ENCODE measurements around the gene FLNB.
"Not testable (repeated sequence)": the region's sequence is repeated elsewhere in the genome, so short reads cannot be mapped to it uniquely, and the experiment has no call there.

FLNB gene

GRCh38 chr3:58049143-58049785 lies 41.0 kb downstream of the FLNB start:
- H3K27ac ChIP-seq (ENCODE audit: low read depth, low read length) = peak overlapping the region; percentile 96
- H3K4me1 ChIP-seq (ENCODE audit: insufficient read depth, low read length) = peaks cover 45% of the 10 kb centered on the region

DNA sequence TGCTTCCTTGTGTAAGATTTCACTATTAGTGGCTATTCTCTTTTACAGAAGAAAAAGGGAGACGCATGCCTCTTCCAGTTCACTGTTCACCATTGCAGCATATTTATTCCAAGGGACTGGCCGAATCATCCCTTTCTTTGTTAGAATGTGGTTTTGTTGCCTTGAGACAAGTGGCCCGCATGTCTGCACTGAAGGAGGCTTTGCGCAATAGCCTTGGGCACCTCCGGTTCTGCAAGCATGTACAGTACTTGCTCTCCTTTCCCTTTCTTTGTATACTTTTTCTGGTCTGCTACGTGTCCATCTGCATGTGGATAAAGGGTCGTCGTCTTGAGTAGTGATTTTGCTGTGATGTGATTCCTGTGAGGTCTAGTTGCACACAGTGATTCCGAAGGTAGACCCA lies 43.0 kb downstream of the FLNB start:
- Histone ChIP-seq H3K4me1 (ENCODE audit: insufficient read depth, low read length) (peaks cover 44% of the 10 kb centered on the region), H3K27me3 (ENCODE audit: insufficient read depth, low read length) (no peaks in the 10 kb centered on the region), H3K36me3 (ENCODE audit: insufficient read depth, low read length) (no peaks in the 10 kb centered on the region), H3K9ac (ENCODE audit: low read depth, low read length) (0 out of 2 replicates have a peak overlapping the region, but pooled peaks have one; percentile 25), H3K9me3 (ENCODE audit: insufficient read depth, low read depth, low read length) (no peaks in the 10 kb centered on the region), H3K4me3 (ENCODE audit: low read length) (no peak overlapping the region), H3K27ac (ENCODE audit: low read depth, low read length) (0 out of 2 replicates have a peak overlapping the region, but pooled peaks have one; percentile 2)
- 77% methylated on average over 8 of the region's 9 CpGs for WGBS

More at GRCh38 chr3:58049143-58049785, 41.0 kb downstream of the FLNB start:
- Histone ChIP-seq H3K4me3 (ENCODE audit: low read length) (no peak overlapping the region), H3K9ac (ENCODE audit: low read depth, low read length) (peak overlapping the region; percentile 64), H3K9me3 (ENCODE audit: insufficient read depth, low read depth, low read length) (no peaks in the 10 kb centered on the region), H3K36me3 (ENCODE audit: insufficient read depth, low read length) (no peaks in the 10 kb centered on the region), H3K27me3 (ENCODE audit: insufficient read depth, low read length) (no peaks in the 10 kb centered on the region)
- WGBS = 55% methylated on average over 8 of the region's 10 CpGs

DNA sequence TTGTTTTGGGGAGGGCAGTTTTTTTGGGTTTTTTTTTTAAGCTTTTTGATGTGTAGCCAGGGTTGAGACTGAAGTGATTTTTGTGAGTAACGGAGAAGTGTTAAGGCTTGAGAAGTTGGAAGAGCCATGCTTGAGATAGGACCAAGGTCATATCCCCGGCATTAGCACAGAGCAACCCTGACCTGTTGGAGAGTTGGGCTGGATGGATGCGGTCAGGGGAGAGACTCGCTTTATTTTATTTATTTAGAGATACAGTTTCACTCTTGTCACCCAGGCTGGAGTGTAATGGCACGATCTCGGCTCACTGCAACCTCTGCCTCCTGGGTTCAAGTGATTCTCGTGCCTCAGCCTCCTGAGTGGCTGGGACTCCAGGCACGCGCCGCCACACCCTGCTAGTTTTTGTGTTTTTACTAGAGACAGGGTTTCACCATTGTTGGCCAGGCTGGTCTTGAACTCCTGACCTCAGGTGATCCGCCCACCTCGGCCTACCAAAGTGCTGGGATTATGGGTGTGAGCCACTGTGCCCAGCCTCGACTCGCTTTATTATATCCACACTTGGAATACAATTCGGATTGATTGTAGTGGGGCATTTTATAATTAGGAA lies 43.5 kb downstream of the FLNB start:
- Histone ChIP-seq H3K4me1 (ENCODE audit: insufficient read depth, low read length) (peaks cover 44% of the 10 kb centered on the region), H3K27ac (ENCODE audit: low read depth, low read length) (0 out of 2 replicates have a peak overlapping the region, but pooled peaks have one; percentile 3)
- not testable (repeated sequence) for H3K9me3 ChIP-seq (ENCODE audit: insufficient read depth, low read depth, low read length); H3K27me3 ChIP-seq (ENCODE audit: insufficient read depth, low read length); H3K4me3 ChIP-seq (ENCODE audit: low read length); H3K9ac ChIP-seq (ENCODE audit: low read depth, low read length); H3K36me3 ChIP-seq (ENCODE audit: insufficient read depth, low read length)
- 90% methylated on average over 14 of the region's 15 CpGs for WGBS

GRCh38 chr3:58052373-58053273 lies 44.4 kb downstream of the FLNB start:
- Histone ChIP-seq H3K27ac (ENCODE audit: low read depth, low read length) (0 out of 2 replicates have a peak overlapping the region, but pooled peaks have one; percentile 3), H3K4me1 (ENCODE audit: insufficient read depth, low read length) (peaks cover 44% of the 10 kb centered on the region), H3K9ac (ENCODE audit: low read depth, low read length) (no peak overlapping the region), H3K36me3 (ENCODE audit: insufficient read depth, low read length) (no peaks in the 10 kb centered on the region), H3K27me3 (ENCODE audit: insufficient read depth, low read length) (no peaks in the 10 kb centered on the region), H3K9me3 (ENCODE audit: insufficient read depth, low read depth, low read length) (no peaks in the 10 kb centered on the region), H3K4me3 (ENCODE audit: low read length) (no peak overlapping the region)
- 73% methylated on average over 8 of the region's 8 CpGs for WGBS

- Histone ChIP-seq H3K27me3 (ENCODE audit: insufficient read depth, low read length) (no peaks in the 10 kb centered on the region), H3K27ac (ENCODE audit: low read depth, low read length) (no peak overlapping the region), H3K9me3 (ENCODE audit: insufficient read depth, low read depth, low read length) (no peaks in the 10 kb centered on the region), H3K36me3 (ENCODE audit: insufficient read depth, low read length) (no peaks in the 10 kb centered on the region), H3K4me1 (ENCODE audit: insufficient read depth, low read length) (peaks cover 33% of the 10 kb centered on the region), H3K9ac (ENCODE audit: low read depth, low read length) (no peak overlapping the region), H3K4me3 (ENCODE audit: low read length) (no peak overlapping the region)
Measured at GRCh38 chr3:58054652-58055051, 46.4 kb downstream of the FLNB start.

DNA sequence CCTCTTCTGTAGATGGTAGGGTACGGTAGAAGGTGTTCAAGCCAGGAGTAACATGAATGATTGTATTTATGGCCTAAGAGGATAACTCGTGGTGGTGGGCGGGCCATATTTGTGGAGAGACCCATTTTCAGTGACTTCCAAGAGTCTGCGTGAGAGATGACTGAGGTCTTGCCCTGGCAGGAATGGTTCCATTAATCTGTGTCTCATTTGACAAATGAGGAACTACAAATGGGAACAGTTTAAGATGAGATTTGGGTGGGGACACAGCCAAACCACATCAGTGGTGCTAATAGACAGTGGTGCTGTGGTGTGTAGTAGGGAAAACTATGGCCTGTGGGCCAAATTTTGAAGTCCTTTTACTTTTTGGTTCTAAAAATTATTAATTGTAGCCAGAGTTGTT lies 47.1 kb downstream of the FLNB start:
- H3K4me1 ChIP-seq (ENCODE audit: insufficient read depth, low read length) = peaks cover 31% of the 10 kb centered on the region

GRCh38 chr3:58055891-58056290 lies 47.7 kb downstream of the FLNB start:
- 97% methylated on average over 4 of the region's 5 CpGs for WGBS
- not testable (repeated sequence) for H3K27ac ChIP-seq (ENCODE audit: low read depth, low read length); H3K9ac ChIP-seq (ENCODE audit: low read depth, low read length); H3K9me3 ChIP-seq (ENCODE audit: insufficient read depth, low read depth, low read length); H3K27me3 ChIP-seq (ENCODE audit: insufficient read depth, low read length); H3K36me3 ChIP-seq (ENCODE audit: insufficient read depth, low read length); H3K4me3 ChIP-seq (ENCODE audit: low read length)
- H3K4me1 ChIP-seq (ENCODE audit: insufficient read depth, low read length) = peaks cover 29% of the 10 kb centered on the region

More for the DNA sequence above, 47.1 kb downstream of the FLNB start:
- Histone ChIP-seq H3K9ac (ENCODE audit: low read depth, low read length) (no peak overlapping the region), H3K27me3 (ENCODE audit: insufficient read depth, low read length) (no peaks in the 10 kb centered on the region), H3K9me3 (ENCODE audit: insufficient read depth, low read depth, low read length) (no peaks in the 10 kb centered on the region), H3K27ac (ENCODE audit: low read depth, low read length) (no peak overlapping the region), H3K36me3 (ENCODE audit: insufficient read depth, low read length) (no peaks in the 10 kb centered on the region), H3K4me3 (ENCODE audit: low read length) (no peak overlapping the region)
- WGBS = 94% methylated on average over 4 of the region's 4 CpGs

DNA sequence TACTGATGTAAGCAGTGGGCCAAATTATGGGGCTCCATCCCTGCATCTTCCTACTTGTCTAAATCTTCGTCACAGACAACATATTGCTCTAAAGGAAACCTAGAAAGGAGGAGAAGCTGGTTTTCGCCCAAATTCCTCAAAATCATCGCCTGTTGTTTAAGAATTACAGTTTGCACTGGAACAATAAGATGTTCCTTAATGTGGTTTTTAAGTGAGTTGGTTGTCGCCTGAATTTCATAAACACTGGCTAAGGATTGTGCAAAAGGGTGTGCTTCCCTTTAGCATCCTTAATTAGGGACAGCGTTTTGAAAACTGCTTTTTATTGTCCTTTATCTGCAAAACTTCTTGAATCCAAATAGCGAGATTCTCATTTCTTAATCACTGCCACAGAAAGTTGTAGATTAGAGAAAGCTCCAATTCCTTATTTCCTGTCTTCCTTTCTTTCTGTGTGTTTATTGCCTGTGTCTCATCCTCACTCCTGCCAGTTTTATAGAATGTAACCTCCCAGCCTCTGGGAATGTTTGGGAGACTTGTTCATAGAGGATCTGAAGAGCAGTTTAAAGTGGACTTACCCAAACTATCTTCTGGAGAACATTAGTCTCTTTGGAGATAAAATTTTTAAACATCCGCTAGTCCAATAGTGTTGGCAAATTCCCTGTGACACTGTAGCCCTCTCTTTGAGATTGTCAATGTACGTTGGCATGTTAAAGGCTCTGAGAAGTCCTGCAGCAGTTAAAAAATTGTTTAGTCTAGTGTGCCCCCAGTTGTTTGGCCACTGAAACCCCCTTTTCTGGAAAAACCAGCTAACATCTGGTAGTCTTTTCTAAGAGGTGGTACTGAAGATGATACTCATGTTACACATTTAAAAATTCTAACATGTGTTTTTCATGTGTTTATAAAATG lies 50.4 kb downstream of the FLNB start:
- Histone ChIP-seq H3K27ac (ENCODE audit: low read depth, low read length) (peak overlapping the region; percentile 27), H3K27me3 (ENCODE audit: insufficient read depth, low read length) (no peaks in the 10 kb centered on the region), H3K36me3 (ENCODE audit: insufficient read depth, low read length) (no peaks in the 10 kb centered on the region), H3K9me3 (ENCODE audit: insufficient read depth, low read depth, low read length) (no peaks in the 10 kb centered on the region), H3K4me3 (ENCODE audit: low read length) (no peak overlapping the region), H3K4me1 (ENCODE audit: insufficient read depth, low read length) (peaks cover 39% of the 10 kb centered on the region), H3K9ac (ENCODE audit: low read depth, low read length) (0 out of 2 replicates have a peak overlapping the region, but pooled peaks have one; percentile 3)
- 86% methylated on average over 8 of the region's 8 CpGs for WGBS

GRCh38 chr3:58059349-58060321 lies 51.4 kb downstream of the FLNB start:
- Histone ChIP-seq H3K27me3 (ENCODE audit: insufficient read depth, low read length) (no peaks in the 10 kb centered on the region), H3K4me1 (ENCODE audit: insufficient read depth, low read length) (peaks cover 49% of the 10 kb centered on the region), H3K4me3 (ENCODE audit: low read length) (no peak overlapping the region), H3K27ac (ENCODE audit: low read depth, low read length) (peak overlapping the region; percentile 27), H3K9ac (ENCODE audit: low read depth, low read length) (no peak overlapping the region), H3K36me3 (ENCODE audit: insufficient read depth, low read length) (no peaks in the 10 kb centered on the region), H3K9me3 (ENCODE audit: insufficient read depth, low read depth, low read length) (no peaks in the 10 kb centered on the region)
- 76% methylated on average over 15 of the region's 15 CpGs for WGBS

DNA sequence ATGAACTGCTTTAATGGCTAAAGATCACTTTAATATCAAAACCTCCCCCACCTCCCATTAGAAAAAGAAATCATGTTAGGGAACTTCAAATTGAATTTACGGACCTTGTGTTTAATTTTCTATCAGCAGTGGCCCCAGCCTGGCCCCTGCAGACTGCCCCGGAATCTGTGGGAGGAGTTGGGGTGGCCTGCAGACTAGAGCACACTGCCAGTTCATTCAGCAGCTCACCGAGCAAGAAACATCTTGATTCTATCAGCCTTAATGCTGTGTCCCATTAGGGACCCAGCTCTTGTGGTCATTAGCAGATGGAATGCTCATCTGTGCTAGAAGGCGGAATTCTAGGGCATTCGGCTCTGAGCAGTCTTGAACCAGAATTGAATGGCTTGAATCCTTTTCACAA lies 54.2 kb downstream of the FLNB start:
- no peak overlapping the region for H3K4me3 ChIP-seq (ENCODE audit: low read length)
- peaks cover 67% of the 10 kb centered on the region for H3K4me1 ChIP-seq (ENCODE audit: insufficient read depth, low read length)
- no peak overlapping the region for H3K27ac ChIP-seq (ENCODE audit: low read depth, low read length)
- H3K36me3 ChIP-seq (ENCODE audit: insufficient read depth, low read length) = no peaks in the 10 kb centered on the region
- H3K9me3 ChIP-seq (ENCODE audit: insufficient read depth, low read depth, low read length) = no peaks in the 10 kb centered on the region
- no peaks in the 10 kb centered on the region for H3K27me3 ChIP-seq (ENCODE audit: insufficient read depth, low read length)
- H3K9ac ChIP-seq (ENCODE audit: low read depth, low read length) = no peak overlapping the region
- 79% methylated on average over 5 of the region's 5 CpGs for WGBS

Measured in HUES64 (cell line).